Fibroblast of skin of back (primary cell): Measurements from ENCODE around the gene STAMBPL1.

Experiments
- DNase-seq: peaks from one replicate; pipeline ENCODE4 v3.0.0-alpha.2; 2013

Gene STAMBPL1

DNA sequence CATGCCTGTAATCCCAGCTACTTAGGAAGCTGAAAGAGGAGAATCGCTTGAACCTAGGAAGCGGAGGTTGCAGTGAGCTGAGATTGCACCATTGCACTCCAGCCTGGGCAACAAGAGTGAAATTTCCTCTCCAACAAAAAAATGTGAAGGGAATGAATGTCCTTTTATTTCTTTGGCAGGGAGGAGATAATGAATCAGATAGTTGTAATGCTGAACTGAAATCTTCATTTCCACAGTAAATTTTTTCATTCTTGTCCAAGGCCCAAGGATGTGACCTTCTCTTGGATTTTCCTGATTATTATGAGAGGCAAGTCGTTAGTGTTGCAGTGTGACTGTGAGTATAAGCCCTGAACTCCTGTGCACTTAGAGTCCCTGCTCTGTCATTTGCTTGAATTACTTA lies 13.6 kb downstream of the STAMBPL1 start:
- no peak for DNase-seq

DNA sequence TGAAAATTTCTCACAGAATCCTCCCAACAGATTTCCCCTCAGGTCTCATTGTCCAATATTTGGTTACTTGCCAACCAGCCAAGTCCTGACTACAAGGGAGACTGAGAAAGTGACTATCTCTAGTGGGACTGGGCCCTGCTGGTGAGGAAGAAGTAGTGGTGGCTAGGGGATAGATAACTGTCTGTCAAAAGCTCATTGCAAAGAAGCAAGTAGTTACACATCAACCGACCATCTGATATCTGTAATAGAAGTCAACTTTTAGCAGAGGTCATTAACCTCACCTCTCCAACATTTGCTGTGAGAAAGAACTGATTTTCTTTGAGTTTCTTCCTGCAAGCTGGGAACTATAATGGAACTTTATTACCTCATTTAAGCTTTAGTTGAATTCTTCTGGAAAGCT lies 15.2 kb downstream of the STAMBPL1 start:
- DNase-seq, result no peak

DNA sequence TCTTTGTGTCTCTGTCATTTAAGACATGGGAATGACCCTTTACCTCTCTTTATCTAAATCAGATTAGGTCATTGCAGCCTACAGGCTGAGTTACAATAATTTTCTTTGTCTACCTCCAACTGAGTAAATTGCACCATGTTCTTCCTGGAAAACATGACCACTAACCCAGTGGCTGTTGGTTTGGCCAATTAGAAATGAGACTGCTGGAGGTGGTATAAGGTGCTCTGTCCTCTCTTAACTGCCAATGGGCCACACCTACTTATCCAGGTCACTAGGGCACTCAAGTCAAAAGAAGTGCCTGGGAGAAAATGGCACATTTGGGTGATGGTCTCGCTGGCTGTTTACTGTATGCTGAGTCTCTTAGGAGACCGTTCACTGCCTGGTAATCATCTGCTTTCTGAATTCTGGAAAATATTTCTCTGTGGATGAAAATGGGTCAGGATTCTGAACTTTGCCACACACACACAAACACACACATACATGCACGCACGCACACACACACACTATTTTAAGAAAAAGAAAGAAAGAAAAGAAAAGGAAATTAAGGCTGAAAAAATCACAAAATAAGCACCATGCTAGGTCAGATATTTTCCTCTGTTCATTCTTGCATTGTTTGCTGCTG lies 16.4 kb downstream of the STAMBPL1 start:
- DNase-seq, result no peak

DNA sequence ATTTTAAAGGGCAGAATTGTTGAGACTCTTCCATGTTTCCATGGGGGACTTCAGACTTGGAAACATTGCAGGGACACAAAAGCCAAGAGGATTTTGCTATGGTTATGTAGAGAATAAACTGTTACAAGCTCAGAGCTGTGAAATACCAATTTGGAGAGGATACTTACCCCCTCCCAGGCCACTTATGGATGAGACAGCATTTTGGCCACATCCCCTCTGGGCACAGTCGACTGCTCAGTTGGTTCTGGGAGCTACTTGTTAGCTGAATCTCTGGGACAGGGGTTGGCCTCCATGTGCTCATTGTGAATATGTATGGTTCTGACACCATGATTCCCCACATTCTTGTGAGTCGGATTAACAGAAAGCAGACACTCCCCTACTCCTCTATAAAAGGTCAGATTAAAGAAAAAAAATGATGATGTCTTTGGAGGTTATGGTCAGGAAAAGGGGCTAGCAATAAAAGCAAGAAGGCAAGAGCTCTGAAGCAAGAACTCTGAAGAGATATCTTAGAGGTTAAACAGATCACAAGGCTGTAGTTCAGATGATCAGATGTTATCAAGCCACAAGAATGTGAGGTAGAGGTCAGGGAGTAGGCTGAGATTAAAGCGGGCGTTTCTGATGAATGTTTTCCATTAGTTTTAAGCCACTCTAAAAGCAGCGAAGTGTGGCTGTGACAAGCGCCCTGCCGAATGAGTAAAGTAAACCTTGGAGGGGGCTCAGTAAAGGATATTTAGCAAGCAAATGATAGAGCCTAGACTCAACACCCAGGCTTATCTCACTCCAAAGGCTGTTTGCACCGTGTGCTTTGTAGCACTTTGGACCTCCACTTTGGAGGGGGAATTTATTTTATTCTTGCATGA lies 17.2 kb downstream of the STAMBPL1 start:
- DNase-seq, result no peak

DNA sequence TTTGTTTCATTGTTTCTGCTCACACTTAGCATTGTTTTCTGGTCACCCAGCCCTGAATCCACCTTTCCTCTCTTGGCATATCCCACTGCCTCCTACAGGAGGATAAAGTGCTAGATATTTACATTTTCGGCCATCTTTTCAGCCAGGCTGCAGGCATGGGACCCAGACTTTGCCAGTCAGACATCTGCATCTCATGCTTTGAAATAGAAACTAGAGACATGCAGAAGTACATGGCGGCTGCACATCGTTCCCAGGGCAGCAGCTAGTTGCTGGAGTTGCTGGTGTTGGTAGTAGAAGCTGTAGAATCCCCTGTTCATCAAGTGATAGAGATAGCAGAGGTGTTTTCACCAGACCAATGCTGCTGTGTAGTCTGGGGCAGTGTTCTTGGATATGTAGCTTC lies 18.7 kb downstream of the STAMBPL1 start:
- no peak for DNase-seq

DNA sequence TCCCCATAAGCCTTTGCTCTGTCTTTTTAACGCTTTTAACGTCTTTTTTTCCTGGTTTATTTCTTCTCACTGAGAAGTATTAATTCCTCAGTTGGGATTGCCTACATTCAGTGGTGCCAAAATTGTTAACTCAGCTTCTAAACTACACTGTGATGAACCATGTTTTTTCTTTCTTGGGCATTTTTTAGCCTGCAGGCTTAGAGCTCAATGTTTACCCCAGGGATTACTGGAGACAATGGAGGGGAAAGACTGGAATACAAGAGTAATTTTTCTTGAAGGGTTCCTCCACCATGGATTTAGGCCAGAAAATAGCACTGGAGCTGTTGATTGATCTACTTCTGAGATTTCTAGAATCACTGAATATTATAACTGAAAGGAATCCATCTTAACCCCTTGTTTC lies 19.8 kb downstream of the STAMBPL1 start:
- DNase-seq, result no peak

DNA sequence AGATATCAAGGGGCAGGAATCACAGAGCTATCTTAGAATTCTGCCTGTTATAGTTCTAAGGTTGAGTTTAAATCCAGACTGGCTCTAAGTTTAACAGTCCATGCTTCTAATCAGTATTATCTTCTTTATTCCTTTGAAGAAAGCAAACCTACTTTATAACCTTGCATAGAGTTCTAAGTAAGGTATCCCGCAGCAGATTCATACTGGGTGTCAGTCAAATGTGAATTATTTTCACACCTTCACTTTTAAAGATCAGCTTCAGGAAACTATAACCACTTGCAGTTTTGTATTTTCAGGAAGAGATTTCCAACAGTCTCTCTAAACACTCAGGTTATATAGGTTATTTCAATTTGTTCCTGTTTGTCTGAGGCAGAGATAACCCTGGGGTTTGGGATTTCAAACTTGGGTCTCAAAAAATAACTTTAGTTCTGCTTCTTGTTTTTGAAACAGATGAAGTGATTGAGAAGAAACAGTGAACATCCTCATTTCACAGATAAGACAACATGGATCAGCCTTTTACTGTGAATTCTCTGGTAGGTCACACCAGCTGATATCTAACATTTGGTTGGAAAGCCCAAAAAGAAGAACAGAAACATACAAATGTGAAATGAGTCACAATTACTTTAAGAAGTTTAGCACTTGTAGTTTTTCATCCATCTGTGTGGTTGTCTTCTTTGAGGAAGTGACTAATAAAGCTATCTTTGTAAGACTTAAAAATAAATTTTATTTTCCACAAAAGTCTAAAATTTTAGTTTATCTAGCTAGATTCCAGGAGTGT lies 21.4 kb downstream of the STAMBPL1 start:
- DNase-seq, result peak; percentile 64

DNA sequence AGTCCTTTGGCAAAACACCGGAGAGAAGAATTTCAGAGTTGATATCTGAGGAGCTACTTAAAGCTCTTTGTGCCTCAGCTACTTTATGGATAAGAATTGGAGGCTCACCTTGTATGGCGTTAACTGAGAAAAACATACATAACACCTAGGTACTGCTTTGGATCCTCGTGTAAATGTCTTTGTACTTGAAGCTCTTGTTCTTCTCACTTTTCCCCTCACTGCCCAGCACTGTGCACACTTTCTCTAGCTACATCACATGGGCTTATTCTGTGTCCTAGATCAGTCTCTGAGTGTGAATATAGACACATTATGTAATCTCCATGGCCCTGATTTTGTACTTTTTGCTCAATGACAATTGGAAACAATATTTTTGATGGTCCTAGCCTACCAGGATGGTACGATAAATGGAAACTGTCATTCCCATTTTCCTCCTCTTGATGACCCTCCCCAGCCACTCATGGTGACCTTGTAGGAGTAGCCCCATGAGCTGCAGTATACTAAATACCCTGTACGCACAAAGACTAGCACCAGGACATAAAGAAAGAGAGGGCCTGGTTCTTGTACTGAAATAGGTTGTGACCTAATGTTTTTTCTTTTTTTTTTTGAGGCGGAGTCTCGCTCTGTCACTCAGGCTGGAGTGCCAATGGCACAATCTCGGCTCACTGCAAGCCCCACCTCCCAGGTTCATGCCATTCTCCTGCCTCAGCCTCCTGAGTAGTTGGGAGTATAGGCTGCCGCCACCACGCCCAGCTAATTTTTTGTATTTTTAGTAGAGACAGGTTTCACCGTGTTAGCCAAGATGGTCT lies 22.1 kb downstream of the STAMBPL1 start:
- DNase-seq, result no peak

DNA sequence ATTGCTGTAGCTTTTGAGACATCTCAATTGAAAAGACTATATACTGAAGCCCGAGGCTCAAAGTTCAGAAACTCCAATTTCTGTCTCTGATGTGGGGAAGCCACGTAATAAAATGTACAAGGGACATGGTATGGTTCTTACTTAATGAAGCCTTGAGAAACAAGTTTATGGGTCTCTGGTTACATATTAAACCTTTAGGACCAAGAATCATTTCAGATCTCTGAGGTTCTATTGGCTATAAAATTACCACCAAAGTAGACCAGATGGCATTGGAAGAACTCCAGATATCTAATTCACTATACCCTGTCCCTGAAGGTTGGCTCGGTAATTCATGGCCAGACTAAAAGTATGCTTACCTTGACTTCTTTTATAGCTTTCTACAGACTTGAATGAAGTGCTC lies 23.7 kb downstream of the STAMBPL1 start:
- no peak for DNase-seq

DNA sequence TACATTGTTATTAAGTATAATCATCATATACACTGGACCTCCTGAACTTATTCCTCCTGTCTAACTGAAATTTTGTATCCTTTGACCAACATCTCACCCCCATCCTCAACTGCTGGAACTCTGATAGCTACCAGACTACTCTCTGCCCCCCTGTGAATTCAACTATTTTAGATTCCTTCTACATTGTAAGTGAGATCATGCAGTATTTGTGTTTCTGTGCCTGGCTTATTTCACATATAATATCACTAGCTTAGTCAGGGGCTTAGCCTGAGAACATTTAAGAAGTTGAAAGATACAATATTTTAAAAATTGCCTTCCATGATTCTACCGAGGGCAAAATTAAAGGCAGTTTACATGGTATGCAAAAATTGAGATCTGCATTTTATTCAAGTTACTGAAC lies 26.9 kb downstream of the STAMBPL1 start:
- no peak for DNase-seq

DNA sequence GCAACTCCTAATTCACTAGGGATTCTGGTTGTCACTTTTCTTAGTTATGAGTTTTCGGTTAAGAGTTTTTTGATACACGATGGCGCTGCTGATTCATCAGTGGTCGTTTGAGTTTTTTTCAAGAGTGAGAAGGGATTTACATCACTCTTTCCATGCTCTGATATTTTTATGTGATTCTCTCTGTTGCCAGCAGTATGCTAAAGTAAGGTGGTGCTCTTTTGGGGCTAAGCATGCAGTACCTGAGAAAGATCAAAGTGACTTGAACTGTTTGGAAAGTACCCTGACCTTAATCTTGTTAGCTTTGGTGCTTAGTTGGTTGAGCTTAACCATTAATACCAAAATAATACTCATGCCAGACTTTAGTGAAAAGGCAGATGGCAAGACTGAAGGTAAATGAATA lies 28.1 kb downstream of the STAMBPL1 start:
- no peak for DNase-seq

DNA sequence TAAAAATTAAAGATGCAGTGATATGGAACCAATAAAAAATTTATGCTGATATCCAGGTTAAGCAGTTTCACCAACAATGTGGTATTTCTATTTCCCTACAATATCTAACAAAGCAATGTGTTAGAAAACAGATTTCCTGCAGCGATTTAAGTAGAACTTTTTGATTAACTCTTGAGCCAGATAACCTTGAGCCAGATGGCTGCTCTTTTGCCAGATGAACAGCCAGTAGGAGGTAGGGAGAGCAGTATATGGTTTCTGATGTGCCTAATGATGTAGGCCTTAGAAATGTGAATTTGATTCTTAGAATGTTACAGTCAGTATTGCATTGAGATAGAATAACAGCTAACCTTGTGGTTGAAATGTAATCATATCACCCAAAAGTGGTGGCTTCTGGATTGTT lies 31.1 kb downstream of the STAMBPL1 start:
- no peak for DNase-seq

DNA sequence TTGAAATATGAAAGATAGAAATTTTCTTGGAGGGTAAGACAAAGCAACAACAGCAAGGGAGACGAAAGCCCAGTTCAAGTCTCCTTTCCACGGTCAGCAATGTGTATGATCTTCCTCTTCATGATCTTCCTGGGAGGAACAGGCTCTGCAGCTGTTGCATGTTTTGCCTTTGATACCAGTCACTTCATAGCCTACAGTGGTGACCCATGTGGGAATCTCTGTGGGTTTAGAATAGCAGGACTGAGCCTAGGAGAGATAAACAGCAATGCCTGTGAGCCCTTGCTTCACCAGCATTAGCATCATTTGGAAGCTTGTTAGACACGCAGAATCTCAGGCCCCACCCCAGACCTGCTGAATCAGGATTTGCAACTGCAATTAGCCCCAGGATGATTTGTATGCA lies 31.8 kb downstream of the STAMBPL1 start:
- no peak for DNase-seq

DNA sequence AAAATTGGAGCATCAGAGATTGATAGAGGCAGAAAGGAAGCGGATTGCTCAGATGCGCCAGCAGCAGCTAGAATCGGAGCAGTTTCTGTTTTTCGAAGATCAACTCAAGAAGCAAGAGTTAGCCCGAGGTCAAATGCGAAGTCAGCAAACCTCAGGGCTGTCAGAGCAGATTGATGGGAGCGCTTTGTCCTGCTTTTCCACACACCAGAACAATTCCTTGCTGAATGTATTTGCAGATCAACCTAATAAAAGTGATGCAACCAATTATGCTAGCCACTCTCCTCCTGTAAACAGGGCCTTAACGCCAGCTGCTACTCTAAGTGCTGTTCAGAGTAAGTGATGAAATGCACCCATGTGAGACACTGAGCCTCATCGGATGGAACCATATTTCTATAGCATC lies 33.1 kb downstream of the STAMBPL1 start:
- DNase-seq, result no peak

DNA sequence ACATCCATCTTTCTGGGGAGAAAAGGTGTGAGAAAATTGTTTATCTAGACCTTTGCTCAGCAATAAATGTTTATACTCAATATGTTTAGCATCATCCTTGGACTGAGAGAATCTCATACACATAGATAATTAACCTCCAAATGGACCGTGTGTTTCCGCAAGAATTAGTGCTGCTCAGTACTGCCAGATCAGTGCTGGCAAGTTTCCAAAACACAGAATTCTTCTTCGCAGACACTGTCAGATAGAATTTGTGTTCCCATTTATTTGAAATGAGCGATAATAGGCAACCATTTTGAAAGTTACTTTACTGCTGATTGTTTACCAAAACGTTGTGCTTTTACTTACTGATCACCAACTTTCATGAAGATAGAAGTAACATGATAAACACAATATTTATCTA lies 33.7 kb downstream of the STAMBPL1 start:
- DNase-seq, result no peak

DNA sequence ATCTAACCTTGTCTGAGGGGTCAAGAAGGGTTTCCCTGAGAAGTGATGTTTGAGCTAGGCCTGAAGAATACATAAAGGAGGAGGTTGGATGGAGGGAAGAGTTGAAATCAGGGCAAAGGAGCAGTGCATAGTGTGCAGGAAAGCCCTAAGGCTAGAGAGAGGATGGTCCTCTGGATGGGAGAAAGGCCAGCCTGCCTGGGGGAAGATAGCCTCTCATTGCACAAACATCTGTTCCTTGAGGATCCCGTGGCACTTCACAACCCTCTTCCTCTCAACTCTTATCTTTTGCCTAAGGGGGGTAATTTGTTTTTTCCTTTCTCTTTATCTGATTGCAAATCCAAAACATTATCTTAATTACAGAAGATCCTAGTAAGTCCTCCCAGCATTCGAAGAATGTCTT lies 35.7 kb downstream of the STAMBPL1 start:
- DNase-seq, result no peak

DNA sequence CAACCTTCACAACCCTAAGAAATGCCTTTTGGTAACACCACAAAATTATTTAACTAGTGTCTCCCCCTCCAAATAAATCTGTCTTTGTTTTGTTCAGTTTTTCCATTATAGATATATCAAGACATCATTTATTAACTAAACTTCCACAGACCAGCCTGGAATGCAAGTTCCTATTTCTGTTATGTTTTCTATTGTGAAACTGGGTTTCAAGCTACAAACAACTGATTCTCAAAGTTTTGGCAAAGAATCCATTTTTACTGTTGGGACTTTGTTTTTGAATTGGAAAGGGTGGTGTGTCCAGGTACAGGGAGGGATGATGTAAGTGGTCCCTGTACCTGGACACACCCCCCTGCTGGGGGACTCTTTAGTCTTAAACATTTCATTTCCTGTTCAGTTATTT lies 36.2 kb downstream of the STAMBPL1 start:
- DNase-seq, result no peak

DNA sequence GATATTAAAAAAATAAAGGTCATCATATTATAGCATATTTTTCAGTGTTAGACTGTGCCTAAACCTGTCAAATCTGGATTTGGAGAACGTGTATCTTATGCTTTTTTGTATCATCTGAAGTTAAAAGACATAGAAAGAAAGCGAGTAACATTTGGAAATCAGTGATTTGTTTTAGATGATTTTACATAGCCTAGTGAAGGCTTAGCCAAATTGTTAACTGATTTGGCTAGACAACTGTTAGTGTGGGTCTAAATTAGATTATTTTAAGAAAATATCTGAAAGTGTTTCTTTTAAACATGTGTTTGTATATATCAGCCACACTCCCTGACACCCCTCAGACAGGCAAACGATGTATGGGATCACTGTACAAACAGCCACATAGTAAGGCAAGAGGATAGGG lies 36.9 kb downstream of the STAMBPL1 start:
- no peak for DNase-seq

DNA sequence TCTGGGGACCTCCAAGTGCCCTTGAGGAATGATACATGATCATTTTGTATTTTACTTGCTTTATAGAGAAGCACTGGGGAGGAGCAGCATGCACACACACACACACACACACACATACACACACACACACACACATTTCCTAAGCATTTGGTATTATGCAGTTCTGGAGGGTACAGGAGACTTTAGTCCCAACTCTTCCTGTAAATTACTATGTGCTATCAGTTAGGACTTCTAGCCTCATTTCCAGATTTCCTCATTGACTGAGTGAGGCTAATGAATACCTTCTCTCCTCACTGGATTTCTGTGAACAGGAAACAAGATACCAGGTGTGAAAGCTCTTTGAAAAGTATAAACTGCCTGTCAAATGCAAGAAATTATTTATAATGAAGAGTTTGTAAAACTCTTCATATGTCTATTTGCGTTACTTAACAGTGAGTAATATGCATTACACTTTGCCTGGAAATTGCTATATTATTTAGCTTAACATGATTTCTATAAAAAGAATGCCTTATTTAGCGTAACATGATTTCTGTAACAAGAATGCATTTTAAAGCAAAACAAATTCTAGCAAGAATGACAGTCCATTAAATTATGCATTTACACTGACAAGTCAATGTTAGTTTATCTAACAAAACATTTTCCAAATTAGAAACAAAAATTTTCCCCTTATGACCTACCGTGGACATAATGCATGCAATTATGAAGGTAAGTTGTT lies 38.3 kb downstream of the STAMBPL1 start:
- DNase-seq, result peak; percentile 46

DNA sequence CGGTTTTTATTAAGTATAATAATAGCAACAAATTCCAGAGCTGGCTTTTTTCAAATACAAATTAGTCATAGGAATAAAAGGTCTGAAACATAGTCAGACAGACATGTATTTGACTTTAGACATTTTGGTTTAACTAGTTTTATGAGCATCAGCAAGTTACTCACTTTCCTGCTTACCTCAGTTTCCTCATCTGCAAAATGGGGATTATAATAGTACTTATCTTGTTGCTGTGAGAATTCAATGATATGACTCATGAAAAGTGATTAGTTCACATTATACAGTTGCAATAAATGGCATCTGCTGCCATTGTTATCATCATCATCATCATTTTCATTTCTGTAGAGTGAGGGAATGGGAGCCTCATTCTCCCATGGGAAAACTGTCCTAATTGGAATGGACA lies 39.0 kb downstream of the STAMBPL1 start:
- no peak for DNase-seq

DNA sequence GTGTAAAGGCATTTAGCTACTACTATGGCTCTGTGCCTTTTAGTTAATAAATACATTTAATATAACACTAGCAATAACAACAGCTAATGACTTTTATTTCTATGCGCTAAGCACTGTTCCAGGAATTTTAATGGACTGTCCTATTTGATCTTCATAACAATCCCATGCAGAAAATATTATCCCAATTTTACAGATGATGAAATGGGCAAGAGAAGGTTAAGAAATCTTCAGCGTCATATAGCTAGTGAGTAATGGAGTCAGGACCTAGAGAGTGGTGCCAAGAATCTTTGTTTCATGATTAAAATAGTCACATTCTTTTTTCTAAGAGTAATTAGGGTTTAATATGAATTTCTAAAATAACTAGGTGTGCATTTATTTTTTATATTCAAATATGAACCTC lies 40.2 kb downstream of the STAMBPL1 start:
- DNase-seq, result no peak

DNA sequence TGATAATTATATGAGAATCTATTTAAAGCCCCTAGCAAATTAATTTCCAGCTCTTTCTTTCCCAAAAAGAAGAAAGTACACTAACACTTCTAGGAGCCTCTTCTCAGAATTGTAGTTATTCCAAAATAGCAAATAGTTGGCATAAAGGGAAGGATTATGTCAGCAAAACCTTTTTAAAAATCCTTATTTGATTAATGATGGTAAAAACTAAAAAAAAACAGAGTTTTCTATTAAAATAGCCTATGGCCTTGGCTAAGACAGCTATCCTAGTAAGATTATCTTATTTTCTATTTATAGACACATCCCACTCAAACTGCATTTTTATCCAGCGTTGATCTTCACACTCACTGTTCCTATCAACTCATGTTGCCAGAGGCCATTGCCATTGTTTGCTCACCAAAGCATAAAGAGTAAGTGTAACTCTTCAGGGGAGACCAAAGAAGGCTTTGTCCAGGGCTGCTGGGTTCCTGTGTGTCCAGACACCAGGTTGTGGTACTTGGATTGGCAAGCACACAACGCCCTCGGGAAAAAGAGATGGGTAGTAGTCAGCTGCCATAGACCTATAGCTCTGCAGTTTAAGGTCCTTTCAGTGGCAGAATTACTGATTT lies 41.0 kb downstream of the STAMBPL1 start:
- DNase-seq, result no peak
